WTC11 (cell line): Measurements from ENCODE around the gene SMARCD3. TPM values are rescaled to one million over a fixed set of nuclear protein-coding genes. Genes with fewer than 3 reads are reported as not detected.

Source experiments
- ATAC-seq: fragments of 200-7000 bp; cut with Tn5 transposase; 2 replicates; pipeline ENCODE4 v1.10.0; 2021; ENCODE audit warnings: mild to moderate bottlenecking, moderate library complexity
- CTCF ChIA-PET: fragments of 300-600 bp; sonication (Branson Sonifier 250); formaldehyde crosslinking; loops from one replicate; lab custom pipeline; 2021; ENCODE audit warnings: antibody characterized with exemption; lab: Charles Lee
- POLR2A ChIA-PET: fragments of 350-600 bp; sonication (Branson Sonifier 250); formaldehyde crosslinking; loops from one replicate; lab custom pipeline; 2021; ENCODE audit warnings: antibody characterized with exemption; lab: Charles Lee
- DNase-seq: peaks from one replicate; pipeline ENCODE4 v3.0.0; 2021; ENCODE audit warnings: low spot score
- H3K27ac Mint-ChIP-seq: 2 replicates; pipeline ENCODE4 v1.8.0; 2021; ENCODE audit warnings: mixed read lengths
- H3K27me3 Mint-ChIP-seq: 2 replicates; pipeline ENCODE4 v1.8.0; 2021; ENCODE audit warnings: low read depth, mild to moderate bottlenecking, moderate library complexity, mixed read lengths
- H3K36me3 Mint-ChIP-seq: 2 replicates; pipeline ENCODE4 v1.8.0; 2021; ENCODE audit warnings: mixed read lengths
- H3K4me1 Mint-ChIP-seq: 2 replicates; pipeline ENCODE4 v1.8.0; 2022; ENCODE audit warnings: mixed read lengths
- H3K4me3 Mint-ChIP-seq: 2 replicates; pipeline ENCODE4 v1.8.0; 2021; ENCODE audit warnings: mild to moderate bottlenecking, moderate library complexity, mixed read lengths
- H3K9me3 Mint-ChIP-seq: 2 replicates; pipeline ENCODE4 v1.8.0; 2021; ENCODE audit warnings: mixed read lengths
- ATF6 ChIP-seq: sonication (generic); formaldehyde crosslinking; IDR thresholded peaks from 2 replicates; pipeline ENCODE4 v1.8.1; 2023; ENCODE audit warnings: mild to moderate bottlenecking, missing genetic modification reagents
- EMX1 ChIP-seq: fragments of 250-450 bp; sonication (Bioruptor Pico); IDR thresholded peaks from 2 replicates; pipeline ENCODE4 v1.8.0; 2021; ENCODE audit warnings: mild to moderate bottlenecking
- FOXP1 ChIP-seq: sonication (generic); formaldehyde crosslinking; IDR thresholded peaks from 2 replicates; pipeline ENCODE4 v1.8.0; 2022; ENCODE audit warnings: missing genetic modification reagents, mild to moderate bottlenecking, moderate library complexity, borderline replicate concordance
- GRHL2 ChIP-seq: fragments of 250-450 bp; sonication (Bioruptor Pico); IDR thresholded peaks from 2 replicates; pipeline ENCODE4 v1.8.0; 2022; ENCODE audit warnings: mild to moderate bottlenecking, moderate library complexity; ENCODE audit not compliant: insufficient replicate concordance, severe bottlenecking
- JAZF1 ChIP-seq: fragments of 250-450 bp; sonication (Bioruptor Pico); IDR thresholded peaks from 2 replicates; pipeline ENCODE4 v1.9.0; 2021; ENCODE audit warnings: moderate library complexity, mild to moderate bottlenecking, inconsistent platforms
- MYBL2 ChIP-seq: sonication (generic); formaldehyde crosslinking; IDR thresholded peaks from 2 replicates; pipeline ENCODE4 v1.8.1; 2023; ENCODE audit warnings: mild to moderate bottlenecking, moderate library complexity, missing genetic modification reagents
- PRRX2 ChIP-seq: fragments of 250-450 bp; sonication (Bioruptor Pico); IDR thresholded peaks from 2 replicates; pipeline ENCODE4 v1.8.0; 2021; ENCODE audit warnings: mild to moderate bottlenecking
- RORB ChIP-seq: fragments of 250-450 bp; sonication (Bioruptor Pico); IDR thresholded peaks from 2 replicates; pipeline ENCODE4 v1.9.0; 2021; ENCODE audit warnings: mild to moderate bottlenecking
- SMAD4 ChIP-seq: sonication (generic); formaldehyde crosslinking; IDR thresholded peaks from 2 replicates; pipeline ENCODE4 v1.8.0; 2022; ENCODE audit warnings: mild to moderate bottlenecking, missing genetic modification reagents
- TCF7 ChIP-seq: sonication (generic); formaldehyde crosslinking; IDR thresholded peaks from 2 replicates; pipeline ENCODE4 v1.8.0; 2022; ENCODE audit warnings: mild to moderate bottlenecking, low read depth, missing genetic modification reagents, moderate library complexity
- ZNF138 ChIP-seq: sonication (generic); formaldehyde crosslinking; conservative IDR thresholded peaks from 2 replicates; pipeline ENCODE4 v1.8.1; 2022; ENCODE audit warnings: mild to moderate bottlenecking, moderate library complexity, missing genetic modification reagents
- ZNF416 ChIP-seq: fragments of 250-450 bp; sonication (Bioruptor Pico); IDR thresholded peaks from 2 replicates; pipeline ENCODE4 v1.9.0; 2021; ENCODE audit warnings: mild to moderate bottlenecking, inconsistent platforms
- ZSCAN18 ChIP-seq: fragments of 250-450 bp; sonication (Bioruptor Pico); IDR thresholded peaks from 2 replicates; pipeline ENCODE4 v2.1.2; 2022; ENCODE audit warnings: mild to moderate bottlenecking, moderate library complexity
- total RNA-seq: library from RNA; stranded (reverse); gene quantifications from 3 replicates; pipeline ENCODE4 v1.2.3, GENCODE V29; 2021
- TF ChIP-seq, protein P1 (sequence below): sonication (generic); formaldehyde crosslinking; IDR thresholded peaks from 2 replicates; pipeline ENCODE4 v1.8.0; 2023; ENCODE audit warnings: missing genetic modification reagents, mild to moderate bottlenecking, borderline replicate concordance
- TF ChIP-seq, protein P2 (sequence below): fragments of 250-450 bp; sonication (Bioruptor Pico); IDR thresholded peaks from 2 replicates; pipeline ENCODE4 v1.9.0; 2021; ENCODE audit warnings: mild to moderate bottlenecking
- TF ChIP-seq, protein P3 (sequence below): sonication (generic); formaldehyde crosslinking; IDR thresholded peaks from 2 replicates; pipeline ENCODE4 v1.8.0; 2022; ENCODE audit warnings: missing genetic modification reagents
- TF ChIP-seq, protein P4 (sequence below): sonication (generic); formaldehyde crosslinking; IDR thresholded peaks from 2 replicates; pipeline ENCODE4 v1.8.1; 2023; ENCODE audit warnings: mild to moderate bottlenecking, moderate library complexity, missing genetic modification reagents
- TF ChIP-seq, protein P5 (sequence below): sonication (generic); formaldehyde crosslinking; IDR thresholded peaks from 2 replicates; pipeline ENCODE4 v1.8.0; 2022; ENCODE audit warnings: mild to moderate bottlenecking, missing genetic modification reagents

Gene SMARCD3
- total RNA-seq, 1 experiment from 2014 or later = 5.9 TPM

DNA sequence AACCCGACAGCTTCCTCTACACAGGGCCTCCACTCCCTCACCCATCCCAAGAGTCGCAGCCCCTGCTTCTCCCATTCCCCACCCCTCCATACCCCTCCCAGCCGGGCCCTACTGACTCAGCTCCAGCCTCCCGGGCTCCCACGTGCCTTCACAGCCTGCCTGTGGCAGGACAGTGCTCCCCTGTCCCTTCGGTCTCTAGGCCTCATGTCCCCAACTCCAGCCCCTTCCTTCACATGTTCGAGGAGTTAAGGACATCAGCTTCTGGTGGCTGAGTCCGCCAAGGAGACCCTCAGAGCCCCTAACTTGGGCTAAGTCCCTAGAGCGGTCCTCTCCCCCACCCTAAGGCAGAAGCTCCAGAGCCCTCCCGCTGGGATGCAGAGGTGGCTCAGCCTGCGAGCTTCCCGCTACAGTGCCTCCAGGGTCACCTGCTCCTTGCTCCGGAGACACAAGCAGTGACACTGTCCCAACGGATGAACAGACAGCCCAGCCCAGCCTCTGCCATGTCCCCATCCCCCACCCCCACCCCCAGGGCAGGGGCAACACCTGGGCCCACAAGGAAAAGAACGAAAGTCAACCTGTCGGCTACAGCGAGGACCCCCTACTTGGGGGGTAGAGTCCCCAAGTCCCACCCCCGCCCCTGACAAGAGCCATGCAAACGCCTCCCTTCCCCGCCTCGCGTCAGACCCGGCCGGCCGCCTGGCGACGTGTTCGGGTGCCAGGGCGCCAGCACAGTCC, 716 bp downstream of the SMARCD3 start:
- POLR2A ChIA-PET = interaction anchor here (0.6 kb wide), 1 partner anchor 72 kb away, joined by 4 read pairs; no protein-coding TSS in a partner anchor
- H3K4me1 Mint-ChIP-seq = peaks cover 59% of the 10 kb centered on the region
- no peak overlapping the region for H3K27ac Mint-ChIP-seq
- H3K9me3 Mint-ChIP-seq = no peaks in the 10 kb centered on the region
- no peak for DNase-seq
- H3K27me3 Mint-ChIP-seq = peaks cover 65% of the 10 kb centered on the region
- TF ChIP-seq, protein P1, sequence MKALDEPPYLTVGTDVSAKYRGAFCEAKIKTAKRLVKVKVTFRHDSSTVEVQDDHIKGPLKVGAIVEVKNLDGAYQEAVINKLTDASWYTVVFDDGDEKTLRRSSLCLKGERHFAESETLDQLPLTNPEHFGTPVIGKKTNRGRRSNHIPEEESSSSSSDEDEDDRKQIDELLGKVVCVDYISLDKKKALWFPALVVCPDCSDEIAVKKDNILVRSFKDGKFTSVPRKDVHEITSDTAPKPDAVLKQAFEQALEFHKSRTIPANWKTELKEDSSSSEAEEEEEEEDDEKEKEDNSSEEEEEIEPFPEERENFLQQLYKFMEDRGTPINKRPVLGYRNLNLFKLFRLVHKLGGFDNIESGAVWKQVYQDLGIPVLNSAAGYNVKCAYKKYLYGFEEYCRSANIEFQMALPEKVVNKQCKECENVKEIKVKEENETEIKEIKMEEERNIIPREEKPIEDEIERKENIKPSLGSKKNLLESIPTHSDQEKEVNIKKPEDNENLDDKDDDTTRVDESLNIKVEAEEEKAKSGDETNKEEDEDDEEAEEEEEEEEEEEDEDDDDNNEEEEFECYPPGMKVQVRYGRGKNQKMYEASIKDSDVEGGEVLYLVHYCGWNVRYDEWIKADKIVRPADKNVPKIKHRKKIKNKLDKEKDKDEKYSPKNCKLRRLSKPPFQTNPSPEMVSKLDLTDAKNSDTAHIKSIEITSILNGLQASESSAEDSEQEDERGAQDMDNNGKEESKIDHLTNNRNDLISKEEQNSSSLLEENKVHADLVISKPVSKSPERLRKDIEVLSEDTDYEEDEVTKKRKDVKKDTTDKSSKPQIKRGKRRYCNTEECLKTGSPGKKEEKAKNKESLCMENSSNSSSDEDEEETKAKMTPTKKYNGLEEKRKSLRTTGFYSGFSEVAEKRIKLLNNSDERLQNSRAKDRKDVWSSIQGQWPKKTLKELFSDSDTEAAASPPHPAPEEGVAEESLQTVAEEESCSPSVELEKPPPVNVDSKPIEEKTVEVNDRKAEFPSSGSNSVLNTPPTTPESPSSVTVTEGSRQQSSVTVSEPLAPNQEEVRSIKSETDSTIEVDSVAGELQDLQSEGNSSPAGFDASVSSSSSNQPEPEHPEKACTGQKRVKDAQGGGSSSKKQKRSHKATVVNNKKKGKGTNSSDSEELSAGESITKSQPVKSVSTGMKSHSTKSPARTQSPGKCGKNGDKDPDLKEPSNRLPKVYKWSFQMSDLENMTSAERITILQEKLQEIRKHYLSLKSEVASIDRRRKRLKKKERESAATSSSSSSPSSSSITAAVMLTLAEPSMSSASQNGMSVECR (CRISPR knock-in tag) = no peak
- TF ChIP-seq, protein P2, sequence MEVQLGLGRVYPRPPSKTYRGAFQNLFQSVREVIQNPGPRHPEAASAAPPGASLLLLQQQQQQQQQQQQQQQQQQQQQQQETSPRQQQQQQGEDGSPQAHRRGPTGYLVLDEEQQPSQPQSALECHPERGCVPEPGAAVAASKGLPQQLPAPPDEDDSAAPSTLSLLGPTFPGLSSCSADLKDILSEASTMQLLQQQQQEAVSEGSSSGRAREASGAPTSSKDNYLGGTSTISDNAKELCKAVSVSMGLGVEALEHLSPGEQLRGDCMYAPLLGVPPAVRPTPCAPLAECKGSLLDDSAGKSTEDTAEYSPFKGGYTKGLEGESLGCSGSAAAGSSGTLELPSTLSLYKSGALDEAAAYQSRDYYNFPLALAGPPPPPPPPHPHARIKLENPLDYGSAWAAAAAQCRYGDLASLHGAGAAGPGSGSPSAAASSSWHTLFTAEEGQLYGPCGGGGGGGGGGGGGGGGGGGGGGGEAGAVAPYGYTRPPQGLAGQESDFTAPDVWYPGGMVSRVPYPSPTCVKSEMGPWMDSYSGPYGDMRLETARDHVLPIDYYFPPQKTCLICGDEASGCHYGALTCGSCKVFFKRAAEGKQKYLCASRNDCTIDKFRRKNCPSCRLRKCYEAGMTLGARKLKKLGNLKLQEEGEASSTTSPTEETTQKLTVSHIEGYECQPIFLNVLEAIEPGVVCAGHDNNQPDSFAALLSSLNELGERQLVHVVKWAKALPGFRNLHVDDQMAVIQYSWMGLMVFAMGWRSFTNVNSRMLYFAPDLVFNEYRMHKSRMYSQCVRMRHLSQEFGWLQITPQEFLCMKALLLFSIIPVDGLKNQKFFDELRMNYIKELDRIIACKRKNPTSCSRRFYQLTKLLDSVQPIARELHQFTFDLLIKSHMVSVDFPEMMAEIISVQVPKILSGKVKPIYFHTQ (CRISPR knock-in tag) = no peak
- TF ChIP-seq, protein P3, sequence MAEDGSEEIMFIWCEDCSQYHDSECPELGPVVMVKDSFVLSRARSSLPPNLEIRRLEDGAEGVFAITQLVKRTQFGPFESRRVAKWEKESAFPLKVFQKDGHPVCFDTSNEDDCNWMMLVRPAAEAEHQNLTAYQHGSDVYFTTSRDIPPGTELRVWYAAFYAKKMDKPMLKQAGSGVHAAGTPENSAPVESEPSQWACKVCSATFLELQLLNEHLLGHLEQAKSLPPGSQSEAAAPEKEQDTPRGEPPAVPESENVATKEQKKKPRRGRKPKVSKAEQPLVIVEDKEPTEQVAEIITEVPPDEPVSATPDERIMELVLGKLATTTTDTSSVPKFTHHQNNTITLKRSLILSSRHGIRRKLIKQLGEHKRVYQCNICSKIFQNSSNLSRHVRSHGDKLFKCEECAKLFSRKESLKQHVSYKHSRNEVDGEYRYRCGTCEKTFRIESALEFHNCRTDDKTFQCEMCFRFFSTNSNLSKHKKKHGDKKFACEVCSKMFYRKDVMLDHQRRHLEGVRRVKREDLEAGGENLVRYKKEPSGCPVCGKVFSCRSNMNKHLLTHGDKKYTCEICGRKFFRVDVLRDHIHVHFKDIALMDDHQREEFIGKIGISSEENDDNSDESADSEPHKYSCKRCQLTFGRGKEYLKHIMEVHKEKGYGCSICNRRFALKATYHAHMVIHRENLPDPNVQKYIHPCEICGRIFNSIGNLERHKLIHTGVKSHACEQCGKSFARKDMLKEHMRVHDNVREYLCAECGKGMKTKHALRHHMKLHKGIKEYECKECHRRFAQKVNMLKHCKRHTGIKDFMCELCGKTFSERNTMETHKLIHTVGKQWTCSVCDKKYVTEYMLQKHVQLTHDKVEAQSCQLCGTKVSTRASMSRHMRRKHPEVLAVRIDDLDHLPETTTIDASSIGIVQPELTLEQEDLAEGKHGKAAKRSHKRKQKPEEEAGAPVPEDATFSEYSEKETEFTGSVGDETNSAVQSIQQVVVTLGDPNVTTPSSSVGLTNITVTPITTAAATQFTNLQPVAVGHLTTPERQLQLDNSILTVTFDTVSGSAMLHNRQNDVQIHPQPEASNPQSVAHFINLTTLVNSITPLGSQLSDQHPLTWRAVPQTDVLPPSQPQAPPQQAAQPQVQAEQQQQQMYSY (CRISPR knock-in tag) = no peak
- TF ChIP-seq PRRX2 (CRISPR knock-in tag) (no peak), RORB (CRISPR knock-in tag) (no peak), ZSCAN18 (no peak), MYBL2 (no peak), SMAD4 (no peak), ZNF138 (CRISPR knock-in tag) (no peak), ATF6 (no peak), ZNF416 (CRISPR knock-in tag) (no peak), EMX1 (CRISPR knock-in tag) (no peak), JAZF1 (CRISPR knock-in tag) (no peak), FOXP1 (CRISPR knock-in tag) (no peak), TCF7 (CRISPR knock-in tag) (no peak), GRHL2 (CRISPR knock-in tag) (no peak)
- TF ChIP-seq, protein P4, sequence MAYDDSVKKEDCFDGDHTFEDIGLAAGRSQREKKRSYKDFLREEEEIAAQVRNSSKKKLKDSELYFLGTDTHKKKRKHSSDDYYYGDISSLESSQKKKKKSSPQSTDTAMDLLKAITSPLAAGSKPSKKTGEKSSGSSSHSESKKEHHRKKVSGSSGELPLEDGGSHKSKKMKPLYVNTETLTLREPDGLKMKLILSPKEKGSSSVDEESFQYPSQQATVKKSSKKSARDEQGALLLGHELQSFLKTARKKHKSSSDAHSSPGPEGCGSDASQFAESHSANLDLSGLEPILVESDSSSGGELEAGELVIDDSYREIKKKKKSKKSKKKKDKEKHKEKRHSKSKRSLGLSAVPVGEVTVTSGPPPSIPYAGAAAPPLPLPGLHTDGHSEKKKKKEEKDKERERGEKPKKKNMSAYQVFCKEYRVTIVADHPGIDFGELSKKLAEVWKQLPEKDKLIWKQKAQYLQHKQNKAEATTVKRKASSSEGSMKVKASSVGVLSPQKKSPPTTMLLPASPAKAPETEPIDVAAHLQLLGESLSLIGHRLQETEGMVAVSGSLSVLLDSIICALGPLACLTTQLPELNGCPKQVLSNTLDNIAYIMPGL (CRISPR knock-in tag) = no peak
- TF ChIP-seq, protein P5, sequence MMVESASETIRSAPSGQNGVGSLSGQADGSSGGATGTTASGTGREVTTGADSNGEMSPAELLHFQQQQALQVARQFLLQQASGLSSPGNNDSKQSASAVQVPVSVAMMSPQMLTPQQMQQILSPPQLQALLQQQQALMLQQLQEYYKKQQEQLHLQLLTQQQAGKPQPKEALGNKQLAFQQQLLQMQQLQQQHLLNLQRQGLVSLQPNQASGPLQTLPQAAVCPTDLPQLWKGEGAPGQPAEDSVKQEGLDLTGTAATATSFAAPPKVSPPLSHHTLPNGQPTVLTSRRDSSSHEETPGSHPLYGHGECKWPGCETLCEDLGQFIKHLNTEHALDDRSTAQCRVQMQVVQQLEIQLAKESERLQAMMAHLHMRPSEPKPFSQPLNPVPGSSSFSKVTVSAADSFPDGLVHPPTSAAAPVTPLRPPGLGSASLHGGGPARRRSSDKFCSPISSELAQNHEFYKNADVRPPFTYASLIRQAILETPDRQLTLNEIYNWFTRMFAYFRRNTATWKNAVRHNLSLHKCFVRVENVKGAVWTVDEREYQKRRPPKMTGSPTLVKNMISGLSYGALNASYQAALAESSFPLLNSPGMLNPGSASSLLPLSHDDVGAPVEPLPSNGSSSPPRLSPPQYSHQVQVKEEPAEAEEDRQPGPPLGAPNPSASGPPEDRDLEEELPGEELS (CRISPR knock-in tag) = no peak
- peak overlapping the region; percentile 83 for H3K4me3 Mint-ChIP-seq
- no peak for ATAC-seq
- H3K36me3 Mint-ChIP-seq = no peaks in the 10 kb centered on the region
- CTCF ChIA-PET = interaction anchor here (0.7 to 2.8 kb wide), 8 partner anchors 9 to 238 kb away, joined by 3 to 24 read pairs (median 4); partner anchors contain the start of gene ABCF2
